Natural killer cell (primary cell): Measurements from ENCODE around the gene GAS6. TPM values are rescaled to one million over a fixed set of nuclear protein-coding genes. Genes with fewer than 3 reads are reported as not detected.

Source experiments
- ATAC-seq, 3 donors: fragments of 150-1000 bp in 2 of 3; fragments of 200-7000 bp in 1 of 3; cut with Tn5 transposase; 1 replicate in 1 of 3; 2 replicates in 2 of 3; pipeline ENCODE4 v1.10.0; 2021; ENCODE audit warnings: mild to moderate bottlenecking in 2 of 3, moderate library complexity in 2 of 3
- DNase-seq, 2 donors: peaks; one replicate each; pipeline versions ENCODE4 v3.0.0 to v3.0.0-alpha.2; 2013 to 2021; ENCODE audit warnings: mixed read lengths in 1 of 2
- H3K27ac ChIP-seq: one replicate; pipeline ENCODE4 v1.5.1; 2013; ENCODE audit warnings: mild to moderate bottlenecking, low read length
- H3K27me3 ChIP-seq: one replicate; pipeline ENCODE4 v1.6.1; 2013; ENCODE audit warnings: low read length; ENCODE audit not compliant: control insufficient read depth, insufficient read depth
- H3K36me3 ChIP-seq: one replicate; pipeline ENCODE4 v1.6.1; 2013; ENCODE audit warnings: low read length; ENCODE audit not compliant: control insufficient read depth, insufficient read depth
- H3K4me1 ChIP-seq: one replicate; pipeline ENCODE4 v1.6.1; 2013; ENCODE audit warnings: low read length; ENCODE audit not compliant: control insufficient read depth, insufficient read depth
- H3K4me3 ChIP-seq: one replicate; pipeline ENCODE4 v1.5.1; 2013; ENCODE audit warnings: low read length
- H3K9me3 ChIP-seq: one replicate; pipeline ENCODE4 v1.6.1; 2013; ENCODE audit warnings: low read length; ENCODE audit not compliant: control insufficient read depth, insufficient read depth
- H3K27ac Mint-ChIP-seq, 2 donors: one replicate each; pipeline ENCODE4 v1.8.0; 2022; ENCODE audit warnings: mild to moderate bottlenecking in 2 of 2, mixed read lengths in 2 of 2, moderate library complexity in 1 of 2
- H3K27me3 Mint-ChIP-seq, 2 donors: one replicate each; pipeline ENCODE4 v1.8.0; 2022; ENCODE audit warnings: low read depth in 2 of 2, mixed read lengths in 2 of 2
- H3K36me3 Mint-ChIP-seq: one replicate; pipeline ENCODE4 v1.8.0; 2022; ENCODE audit warnings: mixed read lengths
- H3K4me1 Mint-ChIP-seq, 2 donors: one replicate each; pipeline ENCODE4 v1.8.0; 2022; ENCODE audit warnings: mixed read lengths in 2 of 2
- H3K4me3 Mint-ChIP-seq: one replicate; pipeline ENCODE4 v1.8.0; 2022; ENCODE audit warnings: mild to moderate bottlenecking, moderate library complexity, mixed read lengths
- H3K9me3 Mint-ChIP-seq, 2 donors: one replicate each; pipeline ENCODE4 v1.8.0; 2022; ENCODE audit warnings: mixed read lengths in 2 of 2
- WGBS: methylation state at CpG from one replicate; pipeline ENCODE4 v1.1.7; 2013; ENCODE audit warnings: missing lambda C conversion rate; ENCODE audit not compliant: insufficient coverage; 5-methylcytosine and 5-hydroxymethylcytosine counted together
- intact Hi-C: fragments of 100-400 bp; cut with micrococcal nuclease; formaldehyde crosslinking; loops from one replicate; pipeline ENCODE4 v1.14.2; 2022
- total RNA-seq, 4 donors: library from RNA; stranded (reverse); fragments of 120-200 nt in 1 of 4; gene quantifications; one replicate each; pipeline versions ENCODE4 v1.2.3 to v1.2.4, GENCODE V29; 2013 to 2022
- TF ChIP-seq, protein P1 (sequence below): fragments of 200-600 bp; IDR thresholded peaks from one replicate; pipeline ENCODE4 v1.8.0; 2022; ENCODE audit warnings: antibody characterized with exemption

GAS6 gene
- total RNA-seq, 3 donors from 2014 or later (not counting 1 experiment from before 2014, with no cell fraction given), result 0.40 to 1.4 (median 0.41) TPM

DNA sequence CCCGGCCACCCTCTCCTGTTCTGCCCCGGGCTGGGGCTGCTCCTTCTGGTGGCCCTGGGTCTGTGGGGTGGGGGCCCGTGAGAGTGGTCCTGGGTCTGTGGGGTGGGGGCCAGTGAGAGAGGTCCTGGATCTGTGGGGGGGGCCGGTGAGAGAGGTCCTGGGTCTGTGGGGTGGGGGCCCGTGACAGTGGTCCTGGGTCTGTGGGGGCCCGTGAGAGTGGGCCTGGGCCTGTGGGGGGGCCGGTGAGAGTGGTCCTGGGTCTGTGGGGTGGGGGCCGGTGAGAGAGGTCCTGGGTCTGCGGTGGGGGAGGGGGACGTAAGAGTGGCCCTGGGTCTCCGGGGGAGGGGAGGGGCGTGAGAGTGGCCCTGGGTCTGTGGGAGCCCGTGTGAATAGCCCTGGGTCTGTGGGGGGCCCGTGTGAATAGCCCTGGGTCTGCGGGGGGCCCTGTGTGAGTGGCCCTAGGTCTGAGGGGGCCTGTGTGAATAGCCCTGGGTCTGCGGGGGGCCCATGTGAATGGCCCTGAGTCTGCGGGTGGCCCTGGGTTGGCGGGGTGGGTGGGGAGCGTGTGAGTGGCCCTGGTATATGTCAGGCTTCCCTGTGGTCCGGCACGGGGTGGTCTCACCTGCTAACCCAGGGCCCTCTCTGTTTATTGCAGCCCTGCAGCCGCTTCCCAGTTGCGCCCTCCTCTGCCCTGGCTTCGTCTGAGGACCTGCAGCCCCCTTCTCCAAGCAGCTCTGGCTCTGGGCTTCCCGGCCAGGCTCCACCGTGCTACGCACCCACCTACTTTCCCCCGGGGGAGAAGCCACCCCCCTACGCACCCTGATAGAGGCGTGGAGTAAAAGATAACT is 52.6 kb downstream of the GAS6 start:
- peaks cover 11 to 15% of the 10 kb centered on the region in 2 donors for H3K4me1 Mint-ChIP-seq
- Histone ChIP-seq H3K36me3 (no peaks in the 10 kb centered on the region), H3K27ac (no peak overlapping the region), H3K4me1 (peaks cover 12% of the 10 kb centered on the region), H3K9me3 (peaks cover 9% of the 10 kb centered on the region), H3K27me3 (peaks cover 4% of the 10 kb centered on the region), H3K4me3 (no peak overlapping the region)
- no peak overlapping the region for H3K4me3 Mint-ChIP-seq
- intact Hi-C loops, result no loop called here
- peaks cover 0 to 9% of the 10 kb centered on the region in 2 donors for H3K27me3 Mint-ChIP-seq
- WGBS, result 96% methylated on average over 25 of the region's 30 CpGs
- no peaks in the 10 kb centered on the region for H3K9me3 Mint-ChIP-seq
- TF ChIP-seq, protein P1, sequence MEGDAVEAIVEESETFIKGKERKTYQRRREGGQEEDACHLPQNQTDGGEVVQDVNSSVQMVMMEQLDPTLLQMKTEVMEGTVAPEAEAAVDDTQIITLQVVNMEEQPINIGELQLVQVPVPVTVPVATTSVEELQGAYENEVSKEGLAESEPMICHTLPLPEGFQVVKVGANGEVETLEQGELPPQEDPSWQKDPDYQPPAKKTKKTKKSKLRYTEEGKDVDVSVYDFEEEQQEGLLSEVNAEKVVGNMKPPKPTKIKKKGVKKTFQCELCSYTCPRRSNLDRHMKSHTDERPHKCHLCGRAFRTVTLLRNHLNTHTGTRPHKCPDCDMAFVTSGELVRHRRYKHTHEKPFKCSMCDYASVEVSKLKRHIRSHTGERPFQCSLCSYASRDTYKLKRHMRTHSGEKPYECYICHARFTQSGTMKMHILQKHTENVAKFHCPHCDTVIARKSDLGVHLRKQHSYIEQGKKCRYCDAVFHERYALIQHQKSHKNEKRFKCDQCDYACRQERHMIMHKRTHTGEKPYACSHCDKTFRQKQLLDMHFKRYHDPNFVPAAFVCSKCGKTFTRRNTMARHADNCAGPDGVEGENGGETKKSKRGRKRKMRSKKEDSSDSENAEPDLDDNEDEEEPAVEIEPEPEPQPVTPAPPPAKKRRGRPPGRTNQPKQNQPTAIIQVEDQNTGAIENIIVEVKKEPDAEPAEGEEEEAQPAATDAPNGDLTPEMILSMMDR, result no peak
- H3K36me3 Mint-ChIP-seq, result no peaks in the 10 kb centered on the region
- no peak overlapping the region for H3K27ac Mint-ChIP-seq
- ATAC-seq (no peak), DNase-seq (no peak)

DNA sequence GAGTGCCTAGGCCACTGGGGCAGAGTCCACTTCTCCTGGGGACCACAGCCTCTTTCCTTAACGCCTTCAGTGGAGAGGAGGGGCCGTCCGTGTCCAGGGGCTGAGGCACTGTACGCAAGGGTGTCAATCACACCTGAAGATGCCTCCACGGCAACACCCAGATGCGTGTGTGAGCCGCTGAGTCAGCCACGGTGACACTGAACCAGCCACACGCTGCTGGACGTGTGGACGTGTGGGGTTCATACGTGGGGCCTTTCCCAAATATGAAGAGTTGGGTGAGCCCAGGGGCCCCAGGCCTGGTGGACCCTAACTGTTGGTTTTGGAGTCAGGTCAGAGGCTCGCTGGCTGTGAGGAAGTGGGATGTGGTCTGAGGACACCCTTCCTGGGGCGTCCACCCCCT is 53.2 kb downstream of the GAS6 start:
- DNase-seq (no peak), ATAC-seq (no peak)
- 92% methylated on average over 14 of the region's 14 CpGs for WGBS
- H3K4me1 Mint-ChIP-seq, result peaks cover 4 to 9% of the 10 kb centered on the region in 2 donors
- no peak overlapping the region for H3K27ac ChIP-seq
- H3K36me3 Mint-ChIP-seq, result no peaks in the 10 kb centered on the region
- H3K36me3 ChIP-seq, result no peaks in the 10 kb centered on the region
- intact Hi-C loops, result no loop called here
- no peak overlapping the region for H3K4me3 ChIP-seq
- peaks cover 9% of the 10 kb centered on the region for H3K9me3 ChIP-seq
- peaks cover 6% of the 10 kb centered on the region for H3K4me1 ChIP-seq
- H3K27me3 Mint-ChIP-seq, result peaks cover 0 to 5% of the 10 kb centered on the region in 2 donors
- no peaks in the 10 kb centered on the region for H3K9me3 Mint-ChIP-seq
- peaks cover 2% of the 10 kb centered on the region for H3K27me3 ChIP-seq
- H3K4me3 Mint-ChIP-seq, result no peak overlapping the region
- no peak overlapping the region for H3K27ac Mint-ChIP-seq
- TF ChIP-seq, protein P1, result no peak

DNA sequence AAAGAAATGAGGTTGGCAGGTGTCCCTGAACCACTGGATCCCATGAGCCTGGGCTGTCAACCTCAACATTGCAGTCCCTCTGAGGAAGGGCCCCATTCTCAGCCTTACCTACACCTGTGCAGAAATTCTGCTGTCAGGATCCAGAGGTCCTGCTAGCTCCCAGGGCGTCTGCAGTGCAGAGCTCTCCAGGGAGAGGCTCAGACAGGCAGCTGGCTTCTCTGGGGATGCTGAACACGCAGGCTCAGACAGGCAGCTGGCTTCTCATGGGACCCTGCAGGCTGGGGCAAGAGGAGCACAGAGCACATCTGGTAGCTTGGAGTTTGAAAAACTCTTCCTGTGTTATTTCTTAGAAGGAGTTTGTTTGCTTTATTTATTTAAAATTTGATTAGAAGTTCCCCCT is 53.9 kb downstream of the GAS6 start:
- peaks cover 0 to under 1% of the 10 kb centered on the region in 2 donors for H3K27me3 Mint-ChIP-seq
- Histone ChIP-seq H3K27me3 (no peaks in the 10 kb centered on the region), H3K4me1 (no peaks in the 10 kb centered on the region), H3K36me3 (no peaks in the 10 kb centered on the region), H3K9me3 (peaks cover 9% of the 10 kb centered on the region), H3K4me3 (no peak overlapping the region), H3K27ac (no peak overlapping the region)
- TF ChIP-seq, protein P1, result no peak
- H3K4me3 Mint-ChIP-seq, result no peak overlapping the region
- ATAC-seq (no peak), DNase-seq (no peak)
- no peaks in the 10 kb centered on the region for H3K9me3 Mint-ChIP-seq
- intact Hi-C loops, result no loop called here
- 72% methylated on average over 2 of the region's 2 CpGs for WGBS
- H3K4me1 Mint-ChIP-seq, result peaks cover 0 to 5% of the 10 kb centered on the region in 2 donors
- H3K36me3 Mint-ChIP-seq, result no peaks in the 10 kb centered on the region
- H3K27ac Mint-ChIP-seq, result no peak overlapping the region
